ENCODE data around the gene ZNF883.
"Not testable (repeated sequence)": the region's sequence is repeated elsewhere in the genome, so short reads cannot be mapped to it uniquely, and the experiment has no call there.

DNA sequence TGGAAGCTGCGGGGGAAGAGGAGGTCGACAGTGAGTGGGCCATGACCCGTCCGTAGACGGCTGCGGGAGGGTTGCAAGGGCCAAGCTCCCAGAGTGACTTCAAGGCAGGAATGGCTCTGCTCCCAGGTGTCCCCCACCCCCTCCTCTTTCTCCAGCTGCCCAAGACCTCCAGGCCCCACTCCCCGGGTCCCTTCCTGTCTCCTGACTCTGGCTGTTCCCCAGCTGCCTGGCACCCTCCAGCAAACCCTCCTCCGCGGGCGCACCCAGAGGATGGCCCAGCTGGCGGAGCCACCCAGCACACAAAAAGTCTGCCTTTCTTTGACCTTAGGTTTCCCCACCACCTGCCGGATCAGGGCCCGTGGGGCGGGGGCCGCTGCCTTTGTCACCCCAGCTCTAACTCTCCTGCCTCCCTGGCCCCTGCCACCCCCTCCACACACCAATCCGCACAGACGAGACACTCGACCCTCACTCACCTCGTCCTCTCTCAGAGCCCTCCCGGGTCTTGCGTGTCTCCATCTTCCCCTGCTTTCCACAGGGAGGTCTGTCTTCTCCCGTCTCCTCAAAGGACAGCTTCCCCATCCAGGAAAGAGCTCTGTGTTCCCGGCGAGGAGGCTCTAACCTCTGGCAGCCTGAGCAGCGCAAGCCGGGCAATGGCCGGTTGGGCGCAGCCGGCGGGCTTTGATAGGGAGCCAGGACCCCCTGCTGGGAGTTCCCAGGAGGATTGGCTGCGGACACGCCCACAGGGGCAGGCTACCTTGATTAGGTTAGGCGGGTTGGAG, 49.3 kb upstream of the ZNF883 start:
- TF ChIP-seq POLR2AphosphoS5, POLR2A (IDR thresholded peaks at IDR 0.05): not testable (repeated sequence)
- TF ChIP-seq, protein P1, sequence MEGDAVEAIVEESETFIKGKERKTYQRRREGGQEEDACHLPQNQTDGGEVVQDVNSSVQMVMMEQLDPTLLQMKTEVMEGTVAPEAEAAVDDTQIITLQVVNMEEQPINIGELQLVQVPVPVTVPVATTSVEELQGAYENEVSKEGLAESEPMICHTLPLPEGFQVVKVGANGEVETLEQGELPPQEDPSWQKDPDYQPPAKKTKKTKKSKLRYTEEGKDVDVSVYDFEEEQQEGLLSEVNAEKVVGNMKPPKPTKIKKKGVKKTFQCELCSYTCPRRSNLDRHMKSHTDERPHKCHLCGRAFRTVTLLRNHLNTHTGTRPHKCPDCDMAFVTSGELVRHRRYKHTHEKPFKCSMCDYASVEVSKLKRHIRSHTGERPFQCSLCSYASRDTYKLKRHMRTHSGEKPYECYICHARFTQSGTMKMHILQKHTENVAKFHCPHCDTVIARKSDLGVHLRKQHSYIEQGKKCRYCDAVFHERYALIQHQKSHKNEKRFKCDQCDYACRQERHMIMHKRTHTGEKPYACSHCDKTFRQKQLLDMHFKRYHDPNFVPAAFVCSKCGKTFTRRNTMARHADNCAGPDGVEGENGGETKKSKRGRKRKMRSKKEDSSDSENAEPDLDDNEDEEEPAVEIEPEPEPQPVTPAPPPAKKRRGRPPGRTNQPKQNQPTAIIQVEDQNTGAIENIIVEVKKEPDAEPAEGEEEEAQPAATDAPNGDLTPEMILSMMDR (IDR thresholded peaks at IDR 0.05): not testable (repeated sequence)

Data from breast epithelium (tissue), 3 donors.